NCI-H2029 (cell line): Measurements from ENCODE around the gene ST6GALNAC4.

Source experiments
- DNase-seq: peaks from one replicate; lab custom pipeline; 2025; lab: John Stamatoyannopoulos, UW

The ST6GALNAC4 gene

GRCh38 chr9:127946728-127947127 lies 29.9 kb upstream of the ST6GALNAC4 start:
- DNase-seq: no peak

- no peak for DNase-seq
Measured at GRCh38 chr9:127945942-127946341, 29.1 kb upstream of the ST6GALNAC4 start.

GRCh38 chr9:127945338-127945737 lies 28.5 kb upstream of the ST6GALNAC4 start:
- no peak for DNase-seq

GRCh38 chr9:127944586-127945218 lies 27.9 kb upstream of the ST6GALNAC4 start:
- no peak for DNase-seq

GRCh38 chr9:127943731-127944144 lies 26.9 kb upstream of the ST6GALNAC4 start:
- DNase-seq: peak; percentile 75

GRCh38 chr9:127943011-127943662 lies 26.3 kb upstream of the ST6GALNAC4 start:
- DNase-seq: no peak

- no peak for DNase-seq
Measured at GRCh38 chr9:127942216-127943010, 25.6 kb upstream of the ST6GALNAC4 start.

- DNase-seq: no peak
Measured at GRCh38 chr9:127941961-127942215, 25.0 kb upstream of the ST6GALNAC4 start.

GRCh38 chr9:127941062-127941960 lies 24.5 kb upstream of the ST6GALNAC4 start:
- DNase-seq: no peak

GRCh38 chr9:127940593-127940992 lies 23.8 kb upstream of the ST6GALNAC4 start:
- no peak for DNase-seq

- no peak for DNase-seq
Measured at GRCh38 chr9:127938298-127938690, 21.5 kb upstream of the ST6GALNAC4 start.

GRCh38 chr9:127937388-127938297 lies 20.8 kb upstream of the ST6GALNAC4 start, which contains the start of gene DPM2:
Gene DPM2 (minus strand): TSS chr9:127937854. CDS start chr9:127937820, 34 bp downstream.
- peak; percentile 88 for DNase-seq

GRCh38 chr9:127937056-127937387 lies 20.2 kb upstream of the ST6GALNAC4 start:
- DNase-seq: no peak

- no peak for DNase-seq
Measured at GRCh38 chr9:127936347-127936852, 19.6 kb upstream of the ST6GALNAC4 start.

GRCh38 chr9:127935765-127936221 lies 19.0 kb upstream of the ST6GALNAC4 start:
- no peak for DNase-seq

- no peak for DNase-seq
Measured at GRCh38 chr9:127934986-127935385, 18.1 kb upstream of the ST6GALNAC4 start.

- no peak for DNase-seq
Measured at GRCh38 chr9:127934248-127934647, 17.4 kb upstream of the ST6GALNAC4 start.

- DNase-seq: peak; percentile 89
Measured at GRCh38 chr9:127931092-127931881, 14.4 kb upstream of the ST6GALNAC4 start.

GRCh38 chr9:127930231-127931091 lies 13.6 kb upstream of the ST6GALNAC4 start, which contains the start of gene PIP5KL1:
Gene PIP5KL1 (minus strand): TSS chr9:127930777. CDS start chr9:127930752, 25 bp downstream.
- peak; percentile 63 for DNase-seq
